GM23248 (cell line): ENCODE data around the gene MLST8.

Source experiments
- EZH2 ChIP-seq: fragments of 200-600 bp; sonication (generic); IDR thresholded peaks from 2 replicates; pipeline ENCODE4 v1.6.1; 2018; ENCODE audit warnings: antibody characterized with exemption, mild to moderate bottlenecking; ENCODE audit not compliant: insufficient read depth, poor library complexity, severe bottlenecking
- EZH2phosphoT487 ChIP-seq: fragments of 200-600 bp; sonication (generic); IDR thresholded peaks from 2 replicates; pipeline ENCODE4 v1.6.1; 2018; ENCODE audit warnings: antibody characterized with exemption, moderate library complexity, mild to moderate bottlenecking, low read depth; ENCODE audit not compliant: insufficient read depth

DNA sequence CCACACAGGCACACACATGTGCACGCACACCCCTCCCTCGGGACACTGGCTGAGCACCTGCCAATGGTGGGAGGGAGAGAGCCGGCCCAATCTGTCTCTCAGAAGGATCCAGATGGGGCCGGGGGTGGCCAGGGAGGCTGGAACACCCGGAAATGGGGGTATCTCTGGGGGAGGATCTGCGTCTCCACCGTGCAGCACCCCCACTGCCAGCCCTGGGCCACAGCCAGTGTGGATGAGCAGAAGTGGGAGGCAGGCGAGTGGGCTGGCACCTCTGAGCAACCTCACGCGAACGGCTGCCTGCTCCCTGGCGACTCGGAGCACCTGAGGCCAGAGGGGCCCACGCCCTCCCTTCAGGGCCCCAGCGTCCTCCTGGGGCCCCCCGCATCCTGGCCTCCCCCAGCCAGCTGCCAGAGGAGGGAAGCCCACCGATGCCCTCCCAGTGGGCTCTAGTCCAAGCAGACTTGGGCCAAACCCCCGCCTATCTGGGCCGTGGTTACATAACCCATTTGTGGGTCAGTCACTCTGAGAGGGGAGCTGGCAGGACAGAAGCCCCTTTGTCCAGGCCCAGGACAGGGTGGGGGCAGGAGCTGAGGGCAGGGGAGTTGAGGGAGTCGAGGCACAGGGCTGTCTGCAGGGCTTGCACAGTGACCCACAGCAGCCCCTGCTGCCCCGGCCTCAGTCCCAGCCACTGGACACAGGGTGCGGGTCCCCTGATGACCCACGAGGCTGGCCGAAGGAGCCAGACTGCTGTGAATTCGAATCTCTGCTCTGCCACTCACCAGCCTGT lies 14.4 kb upstream of the MLST8 start:
- TF ChIP-seq EZH2 (no peak), EZH2phosphoT487 (no peak)
